SK-N-MC (cell line): ENCODE measurements around the gene PPARGC1A.

Experiments
- DNase-seq: peaks from one replicate; pipeline ENCODE4 v3.0.0-alpha.2; 2011; ENCODE audit warnings: low read depth, low spot score
- H3K27ac ChIP-seq: fragments of 200-600 bp; sonication (generic); 2 replicates; pipeline ENCODE4 v1.5.1; 2016; ENCODE audit warnings: mixed run types
- H3K36me3 ChIP-seq: fragments of 200-600 bp; sonication (generic); 2 replicates; pipeline ENCODE4 v1.6.1; 2017; ENCODE audit warnings: antibody characterized with exemption, low read length, mixed read lengths; ENCODE audit not compliant: insufficient read depth
- H3K4me3 ChIP-seq: fragments of 200-600 bp; sonication (generic); 2 replicates; pipeline ENCODE4 v1.5.1; 2016
- H3K9ac ChIP-seq: fragments of 200-600 bp; sonication (generic); 2 replicates; pipeline ENCODE4 v1.8.0; 2017; ENCODE audit warnings: mixed run types, mixed read lengths; ENCODE audit not compliant: insufficient read length
- H3K9me3 ChIP-seq: fragments of 200-600 bp; sonication (generic); 2 replicates; pipeline ENCODE4 v1.6.1; 2017; ENCODE audit warnings: low read depth, mild to moderate bottlenecking, antibody characterized with exemption, low read length, moderate library complexity, mixed read lengths
- EZH2 ChIP-seq: fragments of 200-600 bp; sonication (generic); IDR thresholded peaks from one replicate; pipeline ENCODE4 v1.6.1; 2017; ENCODE audit warnings: antibody characterized with exemption
- FOXP2 ChIP-seq: optimal IDR thresholded peaks from 2 replicates; pipeline ENCODE3; 2011; ENCODE audit warnings: mild to moderate bottlenecking, moderate library complexity; ENCODE audit not compliant: insufficient read depth; ENCODE audit errors: extremely low read length, control extremely low read depth
- POLR2AphosphoS5 ChIP-seq: IDR thresholded peaks from 2 replicates; pipeline ENCODE4 v1.6.1; 2012; ENCODE audit warnings: mild to moderate bottlenecking, low read depth, low read length, borderline replicate concordance

The PPARGC1A gene

DNA sequence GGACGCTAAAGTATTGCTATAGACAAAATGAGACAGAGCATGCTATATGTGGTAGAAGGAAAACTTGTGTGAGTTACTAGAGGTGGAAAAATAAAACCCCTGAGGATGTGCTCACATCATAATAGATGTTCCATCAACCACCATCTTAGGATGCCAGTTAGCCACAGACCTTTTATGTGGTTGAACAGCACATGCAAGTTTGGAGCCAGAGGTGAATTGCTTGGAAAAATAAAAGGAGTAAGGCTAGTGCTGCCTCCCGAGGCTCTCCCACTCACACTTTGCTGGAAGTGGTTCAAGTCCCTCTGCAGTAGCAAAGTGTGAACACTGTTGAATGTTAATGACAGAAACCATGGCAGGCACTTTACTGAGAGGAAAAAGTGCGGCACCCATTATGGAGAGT lies 39.4 kb upstream of the PPARGC1A start:
- no peaks in the 10 kb centered on the region for H3K36me3 ChIP-seq
- TF ChIP-seq FOXP2: no peak
- no peak for TF ChIP-seq POLR2AphosphoS5
- TF ChIP-seq EZH2: no peak
- no peak for DNase-seq
- H3K9ac ChIP-seq: no peak overlapping the region
- H3K4me3 ChIP-seq: no peak overlapping the region
- no peak overlapping the region for H3K27ac ChIP-seq
- no peaks in the 10 kb centered on the region for H3K9me3 ChIP-seq

GRCh38 chr4:23924556-23924955 lies 34.7 kb upstream of the PPARGC1A start:
- no peak overlapping the region for H3K4me3 ChIP-seq
- TF ChIP-seq FOXP2: no peak
- TF ChIP-seq EZH2: no peak
- TF ChIP-seq POLR2AphosphoS5: no peak
- H3K27ac ChIP-seq: no peak overlapping the region
- H3K9ac ChIP-seq: no peak overlapping the region
- DNase-seq: no peak
- no peaks in the 10 kb centered on the region for H3K36me3 ChIP-seq
- no peaks in the 10 kb centered on the region for H3K9me3 ChIP-seq

GRCh38 chr4:23923840-23924239 lies 34.0 kb upstream of the PPARGC1A start:
- Histone ChIP-seq H3K9ac (no peak overlapping the region), H3K27ac (no peak overlapping the region), H3K36me3 (no peaks in the 10 kb centered on the region), H3K9me3 (no peaks in the 10 kb centered on the region), H3K4me3 (no peak overlapping the region)
- DNase-seq: no peak
- TF ChIP-seq EZH2 (no peak), POLR2AphosphoS5 (no peak), FOXP2 (no peak)

- Histone ChIP-seq H3K36me3 (no peaks in the 10 kb centered on the region), H3K9ac (no peak overlapping the region), H3K27ac (no peak overlapping the region), H3K9me3 (no peaks in the 10 kb centered on the region), H3K4me3 (no peak overlapping the region)
- TF ChIP-seq EZH2 (no peak), FOXP2 (no peak), POLR2AphosphoS5 (no peak)
- DNase-seq: no peak
Observed at GRCh38 chr4:23923141-23923540, 33.3 kb upstream of the PPARGC1A start.

DNA sequence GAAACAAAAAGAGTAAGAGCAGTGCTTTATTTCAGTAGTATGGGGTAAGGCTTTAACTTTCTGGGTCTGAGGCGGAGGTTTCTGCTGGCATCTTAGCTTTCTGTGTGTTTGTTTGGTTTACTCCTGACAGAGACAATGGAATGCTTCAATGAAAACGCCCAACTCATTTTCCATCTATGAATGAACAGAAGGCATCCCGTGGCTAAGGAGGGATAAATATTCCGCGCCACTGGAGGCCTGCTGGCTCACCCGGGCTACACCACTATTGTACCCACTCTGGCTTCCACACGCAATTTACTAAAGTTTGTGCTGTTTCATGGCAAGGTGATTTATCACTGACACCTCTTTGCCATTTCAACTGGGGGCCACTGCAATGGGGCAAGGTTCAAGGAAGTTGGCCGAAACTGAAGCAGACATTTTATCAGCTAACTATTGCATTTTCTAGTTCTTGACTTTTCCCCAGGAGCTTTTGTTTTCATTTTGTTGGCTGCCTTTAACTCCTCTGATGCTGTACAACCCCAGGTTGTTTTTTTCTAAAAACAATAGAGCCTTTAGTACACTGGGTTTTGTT lies 32.8 kb upstream of the PPARGC1A start:
- H3K9me3 ChIP-seq: no peaks in the 10 kb centered on the region
- no peak for DNase-seq
- TF ChIP-seq EZH2: no peak
- no peak overlapping the region for H3K27ac ChIP-seq
- H3K4me3 ChIP-seq: no peak overlapping the region
- no peak overlapping the region for H3K9ac ChIP-seq
- no peaks in the 10 kb centered on the region for H3K36me3 ChIP-seq

DNA sequence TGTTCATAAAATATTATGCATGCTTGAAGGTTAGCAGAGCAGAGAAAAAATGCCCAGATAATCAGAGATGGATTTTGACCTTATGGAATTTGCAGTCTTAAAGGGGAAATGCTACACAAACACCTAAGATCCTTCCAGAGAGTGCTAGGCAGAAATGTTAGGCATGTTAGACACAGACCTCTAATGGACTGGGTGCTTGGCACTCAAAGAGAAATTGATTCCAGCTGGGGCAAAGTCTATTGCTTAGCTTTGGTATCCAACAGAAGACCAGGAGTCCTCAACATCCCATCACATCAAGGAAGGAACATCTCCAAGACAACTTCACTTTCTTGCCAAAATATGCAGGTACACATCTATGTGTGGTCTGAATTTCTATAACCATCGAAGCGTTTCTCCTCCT lies 32.2 kb upstream of the PPARGC1A start:
- no peak overlapping the region for H3K9ac ChIP-seq
- H3K27ac ChIP-seq: no peak overlapping the region
- H3K36me3 ChIP-seq: no peaks in the 10 kb centered on the region
- H3K9me3 ChIP-seq: no peaks in the 10 kb centered on the region
- H3K4me3 ChIP-seq: no peak overlapping the region
- TF ChIP-seq POLR2AphosphoS5 (no peak), FOXP2 (no peak), EZH2 (no peak)
- no peak for DNase-seq

DNA sequence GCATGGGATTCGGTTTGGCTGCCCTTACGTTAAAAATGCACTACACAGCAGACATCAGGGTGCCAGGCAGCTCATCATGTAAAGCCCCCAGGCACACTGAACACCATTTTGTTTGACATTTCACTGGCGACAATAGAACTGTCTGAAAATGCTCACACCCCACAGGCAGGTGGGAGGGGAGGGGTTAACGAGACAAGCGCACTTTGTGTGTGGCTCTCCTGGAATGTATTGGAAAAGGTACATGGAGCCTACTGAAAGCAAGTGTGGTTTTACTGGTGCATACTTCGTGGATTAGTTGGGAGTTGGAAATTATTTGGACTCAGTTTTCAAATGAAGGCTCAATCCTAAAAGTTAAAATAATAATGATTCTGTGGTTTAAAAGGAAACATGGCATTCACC lies 31.6 kb upstream of the PPARGC1A start:
- H3K27ac ChIP-seq: no peak overlapping the region
- no peaks in the 10 kb centered on the region for H3K36me3 ChIP-seq
- TF ChIP-seq POLR2AphosphoS5 (no peak), EZH2 (no peak), FOXP2 (no peak)
- no peak for DNase-seq
- H3K9ac ChIP-seq: no peak overlapping the region
- no peak overlapping the region for H3K4me3 ChIP-seq
- H3K9me3 ChIP-seq: no peaks in the 10 kb centered on the region

- H3K27ac ChIP-seq: no peak overlapping the region
- DNase-seq: no peak
- no peak overlapping the region for H3K4me3 ChIP-seq
- no peaks in the 10 kb centered on the region for H3K36me3 ChIP-seq
- no peaks in the 10 kb centered on the region for H3K9me3 ChIP-seq
- H3K9ac ChIP-seq: no peak overlapping the region
- no peak for TF ChIP-seq FOXP2
- no peak for TF ChIP-seq EZH2
Observed at GRCh38 chr4:23920716-23921446, 31.0 kb upstream of the PPARGC1A start.

- no peaks in the 10 kb centered on the region for H3K36me3 ChIP-seq
- H3K4me3 ChIP-seq: no peak overlapping the region
- no peaks in the 10 kb centered on the region for H3K9me3 ChIP-seq
- TF ChIP-seq FOXP2 (no peak), POLR2AphosphoS5 (no peak), EZH2 (no peak)
- H3K9ac ChIP-seq: no peak overlapping the region
- no peak overlapping the region for H3K27ac ChIP-seq
- DNase-seq: no peak
Observed at GRCh38 chr4:23920296-23920695, 30.4 kb upstream of the PPARGC1A start.
